H4 (cell line): ENCODE measurements around the gene NTRK3. TPM values are rescaled to one million over a fixed set of nuclear protein-coding genes. Genes with fewer than 3 reads are reported as not detected.

Source experiments
- DNase-seq: peaks from one replicate; pipeline ENCODE4 v3.0.0-alpha.2; 2015; ENCODE audit warnings: low spot score
- total RNA-seq: library from RNA; depleted of rRNA; stranded (reverse); fragments of >200 nt; shearing (Covaris generic); gene quantifications from 2 replicates; pipeline ENCODE4 v1.2.3, GENCODE V29; 2014

The NTRK3 gene
- total RNA-seq, 1 experiment from 2014 or later = 0.04 TPM

DNA sequence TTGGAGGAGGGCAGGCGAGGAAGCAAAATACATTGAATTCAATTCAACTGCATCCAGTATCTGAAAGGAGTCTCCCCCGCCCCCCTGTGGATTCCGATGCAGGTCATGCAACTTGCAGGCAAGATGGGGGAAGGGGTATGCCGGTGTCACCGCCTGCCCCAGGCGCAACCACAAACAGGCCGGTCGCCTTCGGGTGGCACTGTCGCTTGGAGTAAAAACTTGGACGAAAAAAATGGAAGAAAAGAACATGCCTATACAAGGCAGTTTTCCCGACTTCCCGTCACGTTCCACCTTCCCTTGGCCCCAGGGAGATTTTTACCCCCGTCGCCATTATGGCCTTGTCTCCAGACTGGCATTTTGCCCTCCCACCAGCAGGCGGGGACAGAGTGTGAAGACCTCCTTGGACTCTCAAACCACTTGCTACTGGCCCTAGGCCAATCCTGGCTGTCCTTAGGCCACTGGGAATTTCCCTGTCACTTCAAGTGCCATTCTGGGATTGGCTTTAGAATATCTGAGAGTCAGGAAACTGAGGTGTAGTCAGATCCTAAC is 1.6 kb upstream of the NTRK3 start:
- peak; percentile 72 for DNase-seq

DNA sequence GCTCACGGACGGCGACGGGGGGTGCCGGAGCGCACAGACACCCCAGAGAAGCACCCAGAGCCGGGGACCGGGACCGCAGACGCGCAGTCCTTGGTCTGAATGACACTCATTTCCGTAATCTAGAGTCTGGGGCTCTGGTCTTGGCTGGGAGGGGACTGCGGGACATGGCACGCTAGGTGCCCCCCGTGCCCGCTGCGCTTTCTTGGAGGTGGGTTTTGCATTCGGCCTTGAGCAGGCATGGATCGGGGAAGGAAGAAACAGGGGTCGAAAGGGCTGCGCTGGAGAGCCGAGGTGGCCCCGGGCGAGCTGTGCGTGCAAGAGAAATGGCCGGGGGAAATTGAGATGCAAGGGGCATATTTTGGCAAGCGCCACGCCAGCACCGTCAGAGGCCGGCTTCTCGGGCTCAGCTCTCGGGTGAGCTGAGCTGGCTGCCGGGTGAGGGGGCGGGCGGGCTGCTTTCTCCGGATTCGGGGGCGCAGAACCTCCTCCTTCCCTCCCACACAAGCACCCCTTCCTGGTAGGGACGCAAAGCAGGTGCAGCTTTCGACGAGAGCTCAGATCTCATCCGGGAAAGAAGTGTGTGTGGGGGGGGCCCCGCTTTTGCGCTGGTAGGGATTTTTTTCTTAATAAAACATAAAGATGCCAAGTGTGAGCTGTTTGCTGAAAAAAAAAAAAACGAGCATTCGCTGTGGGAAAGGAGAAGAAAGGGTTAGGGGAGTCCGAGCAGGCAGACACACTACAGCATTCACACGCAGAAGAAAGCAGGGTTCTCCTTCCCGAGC is 963 bp upstream of the NTRK3 start:
- no peak for DNase-seq

DNA sequence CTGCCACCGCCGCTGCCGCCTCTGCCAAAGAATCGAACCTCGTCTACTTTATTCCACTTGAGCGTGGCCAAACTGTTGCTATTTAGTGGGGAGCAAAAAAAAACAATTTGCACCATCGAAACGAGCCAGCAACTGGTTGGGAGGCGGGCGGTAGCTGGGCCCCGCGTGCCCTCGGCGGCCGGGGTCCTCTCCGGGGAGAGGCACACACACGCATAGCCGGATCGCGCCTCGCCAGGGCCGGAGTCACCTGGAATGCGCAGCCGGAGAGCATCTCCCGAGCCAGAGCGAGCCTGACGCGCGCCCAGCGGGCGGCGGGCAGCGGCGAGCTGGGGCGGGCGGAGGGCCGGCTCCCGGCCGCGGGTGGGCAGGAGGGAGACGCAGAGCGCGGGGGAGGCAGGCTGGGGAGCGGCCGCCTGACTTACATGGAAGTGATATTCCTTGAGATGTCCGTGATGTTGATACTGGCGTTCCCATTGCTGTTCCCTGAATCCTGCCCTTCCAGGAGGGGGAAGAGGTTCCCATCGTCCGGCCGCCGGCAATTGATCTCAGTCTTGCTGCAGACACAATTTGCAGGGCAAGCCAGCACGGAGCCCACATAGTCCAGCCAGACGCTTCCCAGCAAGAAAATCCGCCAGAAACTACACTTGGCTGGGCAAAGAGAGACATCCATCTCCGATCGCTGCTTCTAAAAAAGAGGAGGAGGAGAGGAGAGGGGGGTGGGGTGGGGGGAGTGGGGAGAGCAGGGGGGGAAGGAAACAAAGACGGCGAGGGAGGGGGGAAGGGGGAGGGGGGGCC is 858 bp downstream of the NTRK3 start:
- DNase-seq = no peak

DNA sequence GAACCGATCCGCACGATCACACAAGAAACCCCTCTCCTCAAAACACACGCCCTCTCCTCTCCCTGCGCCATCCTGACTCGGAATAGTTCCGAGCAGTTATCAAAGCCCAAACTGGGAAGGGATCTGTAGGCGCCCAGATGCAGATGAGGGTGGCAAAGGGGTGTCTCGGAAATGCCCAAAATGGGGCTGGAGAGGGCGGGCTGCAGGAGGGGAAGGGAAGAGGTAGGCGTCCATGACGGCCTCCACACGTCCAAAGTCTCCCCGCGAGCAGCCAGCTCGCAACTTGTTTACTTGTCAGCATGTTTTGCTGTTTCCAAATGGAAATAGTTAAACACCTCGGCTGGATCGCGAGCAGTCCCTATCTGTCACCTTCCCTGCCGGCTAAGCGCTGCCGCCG is 1.5 kb downstream of the NTRK3 start:
- no peak for DNase-seq

DNA sequence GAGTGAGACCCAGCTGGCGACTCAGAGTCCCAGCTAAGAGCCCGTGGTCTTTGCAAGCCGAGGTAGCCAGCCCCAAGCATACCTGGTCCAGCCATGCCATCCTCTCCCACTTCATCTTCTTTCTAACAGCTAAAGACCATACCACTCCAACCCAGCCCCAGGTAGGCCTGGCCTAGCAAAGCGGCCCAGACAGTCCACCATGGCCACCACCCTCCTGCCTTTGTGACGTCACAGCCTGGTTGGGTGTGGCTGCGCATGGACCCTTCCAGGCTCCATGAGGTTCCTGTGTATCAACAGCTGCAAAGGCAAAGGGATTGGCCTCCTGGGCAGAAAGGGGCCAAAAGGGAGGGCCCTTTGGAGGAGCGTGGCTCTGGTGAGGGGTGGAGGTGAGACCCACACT is 4.1 kb downstream of the NTRK3 start:
- DNase-seq = no peak

DNA sequence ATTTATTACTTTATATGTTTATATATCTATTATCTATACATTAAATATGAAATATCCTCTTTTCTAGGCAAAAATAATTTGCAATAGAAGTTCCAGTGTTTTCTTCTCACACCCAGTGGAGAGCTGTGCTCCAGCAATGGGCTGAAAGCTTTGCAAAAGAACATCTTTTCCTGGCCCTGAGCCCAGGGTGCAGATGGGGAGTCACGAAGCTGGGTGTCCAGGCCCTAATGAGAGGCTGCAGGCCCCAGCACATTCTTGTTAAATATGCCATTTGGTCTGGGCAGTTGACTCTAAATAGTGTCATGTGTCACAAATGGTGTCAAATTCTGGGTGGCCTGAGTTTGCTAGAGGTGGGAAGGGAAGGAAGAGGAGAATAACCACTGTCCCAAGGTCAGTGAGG is 5.7 kb downstream of the NTRK3 start:
- no peak for DNase-seq

DNA sequence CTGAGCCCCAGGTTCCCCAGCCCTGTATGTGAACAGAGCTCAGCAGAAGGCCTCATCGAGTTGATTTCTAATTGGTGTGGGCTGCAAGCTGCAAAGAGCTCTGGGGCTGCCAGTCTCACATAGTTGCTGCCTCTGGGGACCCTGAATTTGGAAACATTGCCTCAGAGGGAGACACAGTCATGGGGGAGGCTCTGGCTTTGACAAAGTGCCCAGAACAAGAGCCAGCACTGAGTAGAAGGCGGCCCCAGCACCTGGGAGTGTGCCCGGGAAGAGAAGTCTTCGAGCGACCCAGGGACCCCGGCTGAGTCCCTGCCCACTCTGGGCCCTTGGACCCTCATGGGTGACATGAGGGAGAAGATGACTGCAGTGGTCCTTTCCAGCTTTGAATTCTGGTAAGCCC is 7.3 kb downstream of the NTRK3 start:
- DNase-seq = no peak

DNA sequence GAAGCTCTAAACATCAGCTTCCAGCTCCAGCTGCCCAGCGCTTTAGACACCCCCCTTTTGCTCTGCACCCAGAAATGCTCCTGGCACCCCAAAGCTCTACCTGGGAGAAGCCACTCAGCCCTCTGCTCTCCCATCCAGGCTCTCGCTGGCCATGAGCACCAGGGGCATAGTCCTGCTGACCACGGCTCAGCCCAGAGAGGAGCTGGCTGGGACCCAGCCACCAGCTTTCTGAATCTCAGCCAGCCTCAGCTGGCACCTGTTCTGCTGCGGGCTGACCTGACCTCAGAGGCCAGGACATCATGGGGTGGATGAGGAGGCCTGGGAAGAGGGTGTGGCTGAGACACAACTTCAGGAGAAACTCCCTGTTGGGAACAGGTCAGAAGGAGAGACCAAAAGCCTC is 8.6 kb downstream of the NTRK3 start:
- DNase-seq = no peak

DNA sequence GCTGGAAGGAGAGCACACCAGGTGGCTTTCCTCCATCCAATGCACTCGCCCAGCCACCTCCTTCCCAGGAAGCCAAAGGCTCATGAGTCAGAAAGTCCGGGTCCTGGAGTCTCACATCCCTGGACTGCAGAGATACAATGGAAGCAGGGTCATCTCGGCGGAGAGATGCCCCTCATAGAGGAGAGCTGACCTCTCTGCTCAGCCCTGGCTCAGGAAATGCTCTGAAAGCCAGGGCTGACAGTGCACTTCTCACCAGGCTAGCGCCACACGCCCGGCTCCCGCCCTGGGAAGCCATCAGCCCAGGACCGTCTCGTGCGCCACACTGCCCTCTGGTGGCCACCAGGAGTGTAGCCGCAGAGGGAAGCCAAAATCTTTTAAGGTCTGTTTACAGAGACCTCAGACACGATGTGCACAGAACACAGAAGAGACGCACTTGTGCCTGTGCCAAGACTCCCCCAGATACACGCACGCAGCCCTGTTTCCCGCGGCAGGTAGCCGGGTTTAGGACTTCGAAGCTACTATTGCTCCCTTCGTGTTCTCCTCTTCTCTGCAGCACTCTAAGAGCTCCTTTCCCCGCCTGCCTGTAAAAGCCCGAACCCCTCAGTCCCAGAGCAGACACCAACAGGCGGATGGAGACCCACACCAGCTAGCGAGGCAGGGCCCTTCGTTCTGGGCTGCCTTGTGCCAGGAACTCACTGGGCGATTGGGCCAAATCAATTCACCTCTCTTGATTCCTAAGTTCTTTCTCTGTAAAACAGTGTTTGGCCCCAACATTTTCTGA is 9.7 kb downstream of the NTRK3 start:
- peak; percentile 71 for DNase-seq

DNA sequence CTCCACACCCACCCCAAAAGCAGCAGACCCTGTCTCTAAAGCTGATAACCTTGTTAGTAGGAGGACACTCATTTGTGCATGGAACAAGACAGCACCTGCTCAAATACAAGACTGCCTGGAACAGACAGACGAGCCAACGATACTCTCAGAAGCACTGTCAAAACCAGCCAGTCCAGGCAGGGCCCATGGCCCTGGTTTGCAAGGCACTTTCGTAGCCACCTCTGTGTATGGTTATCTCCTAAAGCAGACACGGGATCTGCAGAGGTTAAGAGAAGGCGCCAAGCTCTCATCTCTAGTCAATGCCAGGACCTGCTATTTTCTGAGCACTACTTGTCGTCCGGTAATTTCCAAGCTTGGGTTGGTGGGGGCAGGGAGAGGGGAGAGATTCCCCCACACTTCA is 10.5 kb downstream of the NTRK3 start:
- DNase-seq = no peak

DNA sequence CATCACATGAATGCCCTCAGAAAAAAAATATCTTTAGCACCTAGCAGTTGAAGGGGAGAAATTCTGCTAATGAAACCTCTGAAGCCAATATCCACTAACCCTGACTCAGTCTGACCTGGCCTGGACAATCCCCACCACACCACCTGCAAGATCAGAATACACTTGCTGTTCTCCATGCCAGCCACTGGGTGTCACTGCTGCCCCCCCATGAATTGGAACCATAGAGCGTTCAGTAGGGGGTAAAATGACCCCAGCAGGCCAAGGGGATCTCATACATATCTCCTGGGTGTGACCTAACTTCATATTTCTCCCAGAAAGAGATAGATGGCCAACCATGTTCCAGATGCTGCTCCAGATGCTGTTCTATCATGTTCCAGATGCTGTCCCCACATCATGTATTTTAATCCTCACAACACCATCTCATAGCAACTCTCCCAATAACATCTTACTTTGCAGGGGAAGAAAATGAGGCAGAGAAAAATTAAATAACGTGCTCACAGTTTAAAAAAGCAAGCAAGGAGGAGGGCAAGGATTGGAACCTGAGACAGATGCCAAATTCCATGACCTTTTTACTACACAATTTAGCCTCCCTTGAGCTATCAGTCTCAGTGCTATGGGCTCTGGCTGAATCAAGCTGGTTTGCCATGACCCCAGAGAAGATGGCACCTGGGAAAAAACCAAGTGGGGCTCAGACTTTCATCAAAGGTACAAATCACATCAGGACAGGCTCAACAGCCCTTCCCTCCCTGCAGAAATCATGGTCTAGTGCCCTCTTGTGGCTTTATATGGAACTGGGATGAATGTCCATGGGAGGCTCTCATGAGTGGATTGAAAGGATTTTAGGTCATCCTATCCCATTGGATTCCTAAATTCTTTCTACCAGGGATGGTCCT is 12.4 kb downstream of the NTRK3 start:
- peak; percentile 27 for DNase-seq

DNA sequence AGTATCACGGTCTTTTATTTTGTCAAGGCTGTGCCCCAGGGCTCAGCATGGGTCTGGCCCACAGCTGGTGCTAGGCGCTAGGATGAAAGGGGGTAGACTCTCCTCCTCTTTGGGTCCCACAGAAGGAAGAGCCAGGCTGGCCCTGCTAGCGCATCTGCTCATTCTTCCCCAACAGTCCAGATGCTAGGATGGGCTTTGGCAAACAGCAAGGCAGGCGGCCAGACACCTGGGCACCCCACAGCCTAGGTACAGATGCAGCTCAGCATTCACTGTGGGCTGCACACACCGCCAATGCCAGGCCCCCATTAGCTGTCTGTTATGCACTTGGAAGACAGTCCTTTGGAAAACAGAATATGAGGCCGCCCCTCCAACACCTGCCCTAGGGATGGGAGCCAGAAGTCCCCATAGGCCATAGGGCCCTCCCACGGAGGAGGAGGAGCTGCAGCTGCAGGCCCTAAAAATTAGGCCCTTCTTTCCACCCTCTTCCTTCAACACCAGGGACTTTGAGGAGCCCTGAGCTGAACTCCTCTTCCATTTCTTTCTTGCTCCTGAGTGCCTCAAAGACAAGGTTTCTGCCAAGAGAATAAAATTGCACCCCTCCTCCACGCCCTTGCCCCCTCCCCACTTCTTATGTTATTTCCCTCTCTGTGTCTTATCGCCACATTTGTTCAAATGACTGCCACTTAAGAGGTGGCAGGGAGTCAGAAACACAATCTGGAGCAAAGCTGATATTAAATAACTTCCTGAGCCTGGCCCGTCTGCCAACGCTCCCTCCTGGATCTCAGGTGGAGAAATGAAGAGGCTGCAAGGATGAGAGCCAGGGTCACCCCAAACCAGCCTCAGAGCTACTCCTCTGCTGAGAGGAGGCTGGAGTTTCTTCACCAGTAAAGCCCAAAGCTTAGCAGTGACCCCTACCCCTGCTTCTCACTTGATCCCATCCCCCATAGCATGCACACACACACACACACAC is 13.7 kb downstream of the NTRK3 start:
- DNase-seq = no peak

DNA sequence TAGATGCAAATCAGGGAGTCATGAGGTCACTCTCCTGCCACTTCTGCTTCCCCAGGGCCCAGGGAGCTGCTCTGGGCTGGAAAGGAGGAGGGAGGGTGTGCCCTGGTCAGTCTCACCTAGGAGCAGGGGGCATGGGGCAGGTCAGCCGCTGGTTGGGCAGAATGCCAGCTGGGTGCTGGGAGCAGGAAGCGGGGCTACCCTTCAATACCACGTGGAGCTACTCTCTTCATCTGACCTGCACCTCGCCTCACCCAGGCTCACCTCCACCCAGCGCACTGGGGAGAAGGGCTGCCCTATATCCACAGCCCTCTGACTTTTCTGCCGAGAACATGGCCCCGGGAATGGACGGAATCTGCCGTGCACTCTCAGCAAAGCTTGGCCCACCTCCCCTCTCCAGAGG is 15.1 kb downstream of the NTRK3 start:
- no peak for DNase-seq

DNA sequence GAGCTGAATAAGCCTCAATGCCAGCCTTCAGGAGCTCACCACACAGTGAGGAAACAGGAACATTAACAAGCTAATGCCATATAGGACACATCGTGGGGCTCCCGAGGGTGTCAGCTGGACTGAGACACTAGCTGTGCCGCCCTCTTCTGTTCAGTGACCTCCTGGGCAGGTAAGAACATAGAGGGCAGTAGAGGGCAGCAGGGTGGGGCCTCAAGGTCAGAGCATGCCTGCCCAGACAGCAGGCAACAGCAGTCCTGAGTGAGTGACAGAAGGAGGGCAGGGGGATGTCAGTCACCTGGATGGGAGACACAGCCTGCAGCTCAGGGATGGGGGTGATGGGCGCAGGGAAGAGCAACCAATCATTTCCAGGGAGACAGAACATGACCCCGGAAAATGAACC is 15.5 kb downstream of the NTRK3 start:
- no peak for DNase-seq

DNA sequence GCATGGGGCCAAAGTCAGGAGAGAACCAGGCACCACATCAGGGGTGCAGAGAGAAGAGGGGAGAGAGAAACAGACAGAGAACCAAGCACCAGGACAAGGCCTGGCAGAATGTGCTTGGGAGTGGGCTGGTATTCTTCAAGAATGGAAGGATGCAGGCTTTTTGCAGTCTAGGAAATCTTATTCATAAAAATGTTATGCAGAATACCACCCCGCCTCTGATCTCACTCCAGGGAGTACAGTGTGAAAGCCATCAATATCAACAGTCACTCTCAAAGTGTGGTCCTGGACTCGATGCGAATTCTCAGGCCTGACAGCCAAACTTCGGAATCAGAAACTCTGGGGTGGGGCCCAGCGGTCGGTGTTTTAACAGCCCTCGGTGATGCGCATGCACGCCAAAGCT is 16.9 kb downstream of the NTRK3 start:
- no peak for DNase-seq

DNA sequence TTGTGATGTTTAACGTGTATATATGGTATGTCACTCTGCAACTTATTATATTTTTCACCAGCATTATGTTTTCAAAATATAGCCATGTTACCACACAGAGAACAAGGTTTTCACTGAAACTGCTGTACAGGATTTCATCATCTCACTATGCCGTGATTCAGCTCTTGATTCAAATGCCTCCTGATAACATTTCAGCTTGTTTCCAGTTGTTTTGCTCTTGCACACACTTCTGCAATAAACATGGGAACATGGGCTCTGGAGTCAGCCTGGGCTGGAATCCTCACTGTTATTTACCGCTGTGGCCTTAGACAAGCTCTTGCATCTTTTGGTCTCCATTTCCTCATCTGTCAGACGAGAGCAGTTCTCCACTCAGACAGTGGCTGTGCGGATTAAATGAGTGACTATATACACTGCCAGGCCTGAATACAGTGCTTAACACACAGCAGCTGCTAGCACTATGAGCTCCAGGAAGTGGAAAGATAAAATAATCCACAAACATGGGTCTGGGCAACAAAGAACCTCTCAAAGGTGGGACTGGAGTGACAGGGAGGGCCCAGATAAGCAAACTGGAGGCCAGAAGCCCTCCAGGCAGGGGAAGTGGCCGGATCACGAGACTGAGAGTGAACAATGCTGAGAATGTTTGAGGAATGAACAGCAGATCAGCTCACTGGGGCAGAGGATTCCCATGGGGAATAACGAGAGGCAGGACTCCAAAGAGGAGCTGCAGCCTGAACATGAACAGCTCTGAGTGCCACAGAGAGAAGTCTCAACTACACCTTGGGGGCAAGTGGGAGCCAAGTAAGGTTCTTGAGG is 17.7 kb downstream of the NTRK3 start:
- peak; percentile 50 for DNase-seq

DNA sequence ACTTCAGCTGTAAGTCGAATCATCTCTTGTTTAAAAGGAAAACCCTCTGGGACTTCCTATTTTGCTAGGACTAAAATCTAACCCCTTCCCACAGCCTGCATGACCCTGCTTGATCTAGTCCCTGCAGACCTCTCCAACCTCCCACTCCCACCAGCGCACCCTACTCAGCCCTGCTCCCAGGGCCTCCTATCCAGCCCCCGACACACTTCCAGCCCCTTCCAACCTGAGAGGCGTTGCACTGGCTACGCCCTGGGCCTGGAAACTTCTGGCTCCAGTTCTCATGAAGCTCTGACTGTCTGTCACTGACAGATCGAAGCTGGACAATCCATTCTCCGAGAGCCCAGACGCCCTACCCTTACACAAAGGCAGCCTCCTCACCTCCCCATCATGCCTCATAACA is 21.8 kb downstream of the NTRK3 start:
- no peak for DNase-seq

DNA sequence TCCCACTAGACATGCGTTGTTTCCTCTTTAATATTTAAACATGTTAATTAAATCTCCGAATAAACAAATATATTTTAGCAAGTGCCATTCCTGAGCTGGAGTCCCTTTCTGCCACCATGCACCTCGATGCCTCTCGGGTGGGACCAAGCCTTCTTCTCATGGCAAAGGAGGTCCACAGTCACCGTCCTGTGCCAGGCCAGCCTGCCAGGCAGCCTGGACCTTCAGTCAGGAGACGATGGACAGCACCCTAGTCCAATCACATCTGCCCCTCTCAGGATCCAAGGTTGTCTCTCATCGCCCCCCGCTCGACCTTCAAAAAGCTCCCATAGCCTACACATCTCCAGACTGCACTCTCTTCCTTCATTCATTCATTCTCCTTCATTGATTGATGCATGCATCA is 22.6 kb downstream of the NTRK3 start:
- DNase-seq = no peak

DNA sequence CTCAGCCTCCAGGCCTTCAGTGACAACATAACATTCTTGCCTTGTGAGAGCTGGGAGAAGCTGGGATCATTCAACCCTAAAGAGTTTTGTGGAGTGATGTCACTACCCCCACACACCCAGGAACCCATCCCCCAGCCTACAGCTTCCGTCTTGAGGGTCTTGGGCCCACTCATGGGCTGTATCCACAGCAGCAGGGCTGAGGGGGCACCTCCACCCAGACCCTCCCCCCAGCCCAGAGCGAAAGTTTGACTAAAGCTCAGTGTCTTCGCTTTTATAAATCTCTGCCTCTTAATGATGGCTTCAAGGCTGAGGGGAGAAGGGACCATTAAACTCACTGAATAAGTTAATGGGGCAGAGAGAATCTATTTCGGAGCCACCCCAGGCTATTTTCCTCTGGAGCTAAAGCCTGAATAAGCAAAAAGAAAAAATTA is 23.8 kb downstream of the NTRK3 start:
- no peak for DNase-seq
